Trophoblast cell (in vitro differentiated cells and primary cell): ENCODE data around the gene NOX5.
A peak's percentile ranks its signal among the peaks of the same experiment; 100 is the strongest.

Experiments used
- DNase-seq, 2 donors: peaks; one replicate each; pipeline ENCODE4 v3.0.0-alpha.2; 2016
- H2AFZ ChIP-seq: 2 replicates; pipeline ENCODE4 v1.6.1; 2013; ENCODE audit warnings: low read length, moderate library complexity, mild to moderate bottlenecking; ENCODE audit not compliant: insufficient read depth, poor library complexity
- H2AK5ac ChIP-seq: 2 replicates; pipeline ENCODE4 v1.6.1; 2013; ENCODE audit warnings: mild to moderate bottlenecking, low read length
- H2BK120ac ChIP-seq: 2 replicates; pipeline ENCODE4 v1.6.1; 2013; ENCODE audit warnings: low read length, mild to moderate bottlenecking, moderate library complexity; ENCODE audit not compliant: insufficient read depth, poor library complexity
- H2BK12ac ChIP-seq: 2 replicates; pipeline ENCODE4 v1.6.1; 2013; ENCODE audit warnings: mild to moderate bottlenecking, low read length, moderate library complexity
- H2BK5ac ChIP-seq: 2 replicates; pipeline ENCODE4 v1.6.1; 2013; ENCODE audit warnings: low read length, low read depth, moderate library complexity, mild to moderate bottlenecking; ENCODE audit not compliant: poor library complexity
- H3K14ac ChIP-seq: 2 replicates; pipeline ENCODE4 v1.6.1; 2013; ENCODE audit warnings: mild to moderate bottlenecking, low read length
- H3K18ac ChIP-seq: 2 replicates; pipeline ENCODE4 v1.6.1; 2013; ENCODE audit warnings: mild to moderate bottlenecking, low read length
- H3K23ac ChIP-seq: 2 replicates; pipeline ENCODE4 v1.6.1; 2013; ENCODE audit warnings: low read length
- H3K27ac ChIP-seq: 2 replicates; pipeline ENCODE4 v1.5.1; 2013; ENCODE audit warnings: low read depth, mild to moderate bottlenecking, inconsistent platforms, low read length, moderate library complexity
- H3K27me3 ChIP-seq: 2 replicates; pipeline ENCODE4 v1.6.1; 2013; ENCODE audit warnings: inconsistent platforms, mild to moderate bottlenecking, low read length, moderate library complexity; ENCODE audit not compliant: insufficient read depth
- H3K36me3 ChIP-seq, 2 experiments: 1 replicate in 1 of 2; 2 replicates in 1 of 2; pipeline ENCODE4 v1.6.1; 2013; ENCODE audit warnings: low read length in 2 of 2, mild to moderate bottlenecking in 2 of 2, moderate library complexity in 1 of 2; ENCODE audit not compliant: insufficient read depth in 2 of 2, control insufficient read depth in 1 of 2
- H3K4ac ChIP-seq: 2 replicates; pipeline ENCODE4 v1.6.1; 2013; ENCODE audit warnings: low read depth, mild to moderate bottlenecking, low read length, moderate library complexity
- H3K4me1 ChIP-seq, 2 experiments: 1 replicate in 1 of 2; 2 replicates in 1 of 2; pipeline ENCODE4 v1.6.1; 2013; ENCODE audit warnings: low read length in 2 of 2, mild to moderate bottlenecking in 2 of 2, moderate library complexity in 1 of 2; ENCODE audit not compliant: insufficient read depth in 2 of 2, control insufficient read depth in 1 of 2
- H3K4me2 ChIP-seq: 2 replicates; pipeline ENCODE4 v1.6.1; 2013; ENCODE audit warnings: inconsistent platforms, mild to moderate bottlenecking, low read length, moderate library complexity
- H3K4me3 ChIP-seq: 2 replicates; pipeline ENCODE4 v1.5.1; 2013; ENCODE audit warnings: mild to moderate bottlenecking, low read depth, low read length, inconsistent platforms
- H3K79me1 ChIP-seq: one replicate; pipeline ENCODE4 v1.6.1; 2013; ENCODE audit warnings: low read length
- H3K79me2 ChIP-seq: 2 replicates; pipeline ENCODE4 v1.6.1; 2013; ENCODE audit warnings: low read length, mild to moderate bottlenecking; ENCODE audit not compliant: control insufficient read depth, insufficient read depth, poor library complexity
- H3K9ac ChIP-seq: 2 replicates; pipeline ENCODE4 v1.6.1; 2013; ENCODE audit warnings: mild to moderate bottlenecking, low read length
- H3K9me3 ChIP-seq: 2 replicates; pipeline ENCODE4 v1.6.1; 2013; ENCODE audit warnings: low read depth, mild to moderate bottlenecking, control low read depth, inconsistent platforms, low read length; ENCODE audit not compliant: insufficient read depth
- H4K12ac ChIP-seq: 2 replicates; pipeline ENCODE4 v1.6.1; 2013; ENCODE audit warnings: low read depth, mild to moderate bottlenecking, low read length, moderate library complexity
- H4K8ac ChIP-seq: 2 replicates; pipeline ENCODE4 v1.6.1; 2013; ENCODE audit warnings: low read depth, mild to moderate bottlenecking, low read length, moderate library complexity
- H4K91ac ChIP-seq: one replicate; pipeline ENCODE4 v1.6.1; 2013; ENCODE audit warnings: low read depth, mild to moderate bottlenecking, low read length, moderate library complexity
- WGBS: extraction: QIAGEN DNeasy Blood & Tissue Kit; methylation state at CpG from one replicate; pipeline ENCODE4 v1.1.7; 2013; ENCODE audit warnings: missing lambda C conversion rate; ENCODE audit not compliant: insufficient read length, insufficient coverage; ENCODE audit errors: extremely low coverage; 5-methylcytosine and 5-hydroxymethylcytosine counted together

Gene NOX5

DNA sequence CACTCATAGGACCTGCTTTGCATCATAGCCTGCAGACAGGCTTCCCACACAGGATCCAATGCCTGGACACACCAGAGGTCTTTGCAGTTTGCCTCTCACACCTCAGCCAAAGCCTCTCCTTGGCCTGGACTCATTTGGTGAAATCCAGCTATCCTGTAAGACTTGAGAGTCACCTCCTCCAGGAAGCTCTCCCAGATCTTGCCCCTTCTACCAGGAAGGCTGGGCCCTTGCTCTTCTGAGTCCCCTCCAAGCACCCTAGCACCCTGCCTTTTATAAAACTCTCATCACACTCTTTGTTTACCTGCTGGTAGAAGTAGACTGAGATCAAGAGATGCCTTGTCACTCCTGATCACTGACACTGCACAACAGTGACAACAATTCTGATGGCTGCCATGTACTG lies 79.1 kb downstream of the NOX5 start:
- Histone ChIP-seq H3K79me2 (no peaks in the 10 kb centered on the region), H3K18ac (no peak overlapping the region), H3K36me3 (peaks cover 0 to 2% of the 10 kb centered on the region in 2 experiments), H3K4me3 (no peak overlapping the region), H3K4me1 (peaks cover 10% of the 10 kb centered on the region in 2 experiments), H3K4ac (no peak overlapping the region), H4K8ac (no peak overlapping the region), H3K9me3 (peaks cover 2% of the 10 kb centered on the region), H3K27me3 (no peaks in the 10 kb centered on the region), H3K9ac (no peak overlapping the region), H4K91ac (no peak overlapping the region), H2AFZ (no peak overlapping the region), H2BK12ac (no peak overlapping the region), H3K79me1 (no peaks in the 10 kb centered on the region), H3K27ac (no peak overlapping the region), H3K14ac (no peak overlapping the region), H3K23ac (no peak overlapping the region), H3K4me2 (peak overlapping the region; percentile 5), H2BK120ac (no peak overlapping the region), H2BK5ac (no peak overlapping the region), H2AK5ac (no peak overlapping the region), H4K12ac (no peak overlapping the region)
- no peak for DNase-seq

DNA sequence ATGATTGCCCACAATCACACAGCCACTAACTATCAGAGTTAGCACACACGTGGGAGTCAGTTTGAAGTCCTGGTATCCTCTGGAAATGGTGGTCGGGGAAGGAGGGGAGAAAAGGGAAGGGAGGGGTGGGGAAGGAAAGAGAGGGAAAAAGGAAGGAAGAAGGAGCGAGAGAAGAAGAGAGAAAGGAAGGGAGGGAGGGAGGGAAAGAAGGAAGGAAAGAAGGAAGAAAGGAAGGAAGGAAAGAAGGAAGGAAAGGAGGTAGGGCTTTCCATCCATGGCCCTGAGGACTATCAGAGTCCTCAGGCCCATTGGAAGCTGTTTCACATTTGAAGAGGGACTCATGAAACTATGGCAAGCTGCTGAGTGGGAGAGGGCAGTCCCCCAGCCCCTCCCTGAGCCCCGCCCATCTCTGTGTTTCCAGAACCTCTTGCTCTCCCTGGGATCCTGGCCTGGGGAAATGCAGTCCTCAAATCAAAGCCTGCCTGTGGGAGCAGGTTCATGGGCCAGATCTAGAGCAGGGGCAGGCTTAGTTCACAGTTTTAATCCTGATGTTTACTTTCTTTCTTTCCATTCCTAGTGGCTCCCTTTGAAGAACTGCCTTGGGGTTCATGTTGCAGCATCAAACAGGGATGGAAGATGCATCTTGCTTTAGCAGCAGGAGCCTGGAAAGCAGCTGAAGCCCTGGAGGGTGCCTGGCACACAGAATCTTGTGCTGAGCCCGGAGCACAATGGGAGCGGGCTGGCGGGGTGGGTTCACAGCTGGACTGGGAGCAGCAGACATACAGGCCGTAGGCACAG lies 79.8 kb downstream of the NOX5 start:
- Histone ChIP-seq H3K18ac (no peak overlapping the region), H3K27ac (no peak overlapping the region), H3K14ac (no peak overlapping the region), H4K91ac (no peak overlapping the region), H3K23ac (no peak overlapping the region), H3K9me3 (peaks cover 2% of the 10 kb centered on the region), H3K4ac (no peak overlapping the region), H3K4me2 (no peak overlapping the region), H3K79me1 (no peaks in the 10 kb centered on the region), H3K4me3 (no peak overlapping the region), H4K8ac (no peak overlapping the region), H2BK120ac (no peak overlapping the region), H3K4me1 (peaks cover 10% of the 10 kb centered on the region in 2 experiments), H2BK12ac (no peak overlapping the region), H3K36me3 (peaks cover 0 to 2% of the 10 kb centered on the region in 2 experiments), H2AK5ac (no peak overlapping the region), H3K27me3 (no peaks in the 10 kb centered on the region), H3K79me2 (no peaks in the 10 kb centered on the region), H4K12ac (no peak overlapping the region), H3K9ac (no peak overlapping the region), H2BK5ac (no peak overlapping the region), H2AFZ (no peak overlapping the region)
- WGBS = 100% methylated on average over 1 of the region's 8 CpGs
- DNase-seq = no peak

DNA sequence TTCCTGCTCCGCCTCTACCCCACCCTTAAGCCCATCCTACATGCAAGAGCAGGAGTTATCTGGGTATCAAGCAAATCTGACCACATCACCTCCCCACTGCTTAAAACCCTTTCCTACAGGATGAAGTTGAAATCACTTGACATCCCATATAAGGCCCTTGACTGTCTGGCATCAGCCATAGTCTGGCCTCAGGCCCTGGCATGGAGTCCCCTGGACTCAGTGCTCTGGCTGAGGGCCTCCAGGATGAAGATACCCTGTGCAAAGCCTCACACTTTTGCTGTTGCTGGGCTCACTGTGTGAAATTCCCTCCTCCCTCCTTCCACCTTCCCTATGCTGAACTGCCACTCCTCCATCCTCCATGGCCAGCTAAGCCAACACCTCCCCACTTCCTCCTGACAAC lies 80.8 kb downstream of the NOX5 start:
- Histone ChIP-seq H2BK120ac (no peak overlapping the region), H3K14ac (no peak overlapping the region), H4K91ac (no peak overlapping the region), H3K4me2 (no peak overlapping the region), H2BK12ac (no peak overlapping the region), H3K18ac (no peak overlapping the region), H3K9ac (peak overlapping the region; percentile 9), H2AK5ac (no peak overlapping the region), H2AFZ (no peak overlapping the region), H3K4me1 (peaks cover 10% of the 10 kb centered on the region in 2 experiments), H3K79me2 (no peaks in the 10 kb centered on the region), H3K4me3 (no peak overlapping the region), H4K12ac (no peak overlapping the region), H3K36me3 (peaks cover 0 to 2% of the 10 kb centered on the region in 2 experiments), H3K9me3 (peaks cover 2% of the 10 kb centered on the region), H3K27ac (no peak overlapping the region), H3K23ac (no peak overlapping the region), H2BK5ac (no peak overlapping the region), H3K4ac (no peak overlapping the region), H4K8ac (no peak overlapping the region), H3K79me1 (no peaks in the 10 kb centered on the region), H3K27me3 (no peaks in the 10 kb centered on the region)
- WGBS = no CpG with 5 or more reads among the region's 1 CpG
- no peak for DNase-seq

DNA sequence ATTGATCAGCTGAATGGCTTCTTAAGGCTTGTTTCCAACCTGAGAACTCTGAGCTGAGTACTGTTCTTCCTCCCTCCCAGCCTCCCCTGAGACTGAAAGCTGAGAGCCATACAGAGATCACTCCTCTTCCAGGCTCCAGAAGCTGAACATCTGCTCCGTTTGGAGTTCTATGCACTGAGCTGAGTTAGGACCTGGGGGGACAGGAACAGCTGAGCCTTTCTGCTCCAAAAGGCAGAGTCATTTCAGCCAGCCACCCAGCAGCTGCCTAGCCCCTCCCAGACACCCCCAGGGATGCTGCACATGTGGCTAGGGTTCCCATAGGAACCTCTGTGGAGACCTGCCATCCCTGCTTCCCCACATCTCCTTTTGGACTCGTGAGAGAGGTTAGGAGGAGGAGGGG lies 81.7 kb downstream of the NOX5 start:
- Histone ChIP-seq H4K12ac (no peak overlapping the region), H3K79me1 (no peaks in the 10 kb centered on the region), H3K4me3 (no peak overlapping the region), H2AFZ (no peak overlapping the region), H3K79me2 (no peaks in the 10 kb centered on the region), H3K27me3 (no peaks in the 10 kb centered on the region), H3K4me1 (peaks cover 10% of the 10 kb centered on the region in 2 experiments), H2AK5ac (no peak overlapping the region), H3K9me3 (peaks cover 2% of the 10 kb centered on the region), H4K8ac (no peak overlapping the region), H3K14ac (no peak overlapping the region), H3K27ac (no peak overlapping the region), H2BK5ac (no peak overlapping the region), H3K4me2 (no peak overlapping the region), H2BK12ac (no peak overlapping the region), H3K4ac (no peak overlapping the region), H3K18ac (no peak overlapping the region), H3K9ac (no peak overlapping the region), H3K36me3 (peaks cover 0 to 2% of the 10 kb centered on the region in 2 experiments), H3K23ac (no peak overlapping the region), H2BK120ac (no peak overlapping the region), H4K91ac (no peak overlapping the region)
- WGBS = no CpG with 5 or more reads among the region's 2 CpGs
- DNase-seq = no peak
